Measurements from ENCODE around the gene AUTS2. TPM values are rescaled to one million over a fixed set of nuclear protein-coding genes. Genes with fewer than 3 reads are reported as not detected.

Gene AUTS2
- total and polyA plus RNA-seq, 9 of the 15 experiments (the other 6 are each of a cell fraction or from before 2014, with no cell fraction given), result 0.58 TPM; not detected in 8

- H3K9me3 ChIP-seq (replicated peaks; ENCODE audit: control insufficient read depth, insufficient read depth, low read depth, low read length), result no peaks in the 10 kb centered on the region
- no peak for TF ChIP-seq BMI1 (IDR thresholded peaks at IDR 0.05; ENCODE audit: low read length)
- no peak for TF ChIP-seq RBM17 (IDR thresholded peaks at IDR 0.05; ENCODE audit: borderline replicate concordance, low read depth, low read length)
- TF ChIP-seq, protein P1, sequence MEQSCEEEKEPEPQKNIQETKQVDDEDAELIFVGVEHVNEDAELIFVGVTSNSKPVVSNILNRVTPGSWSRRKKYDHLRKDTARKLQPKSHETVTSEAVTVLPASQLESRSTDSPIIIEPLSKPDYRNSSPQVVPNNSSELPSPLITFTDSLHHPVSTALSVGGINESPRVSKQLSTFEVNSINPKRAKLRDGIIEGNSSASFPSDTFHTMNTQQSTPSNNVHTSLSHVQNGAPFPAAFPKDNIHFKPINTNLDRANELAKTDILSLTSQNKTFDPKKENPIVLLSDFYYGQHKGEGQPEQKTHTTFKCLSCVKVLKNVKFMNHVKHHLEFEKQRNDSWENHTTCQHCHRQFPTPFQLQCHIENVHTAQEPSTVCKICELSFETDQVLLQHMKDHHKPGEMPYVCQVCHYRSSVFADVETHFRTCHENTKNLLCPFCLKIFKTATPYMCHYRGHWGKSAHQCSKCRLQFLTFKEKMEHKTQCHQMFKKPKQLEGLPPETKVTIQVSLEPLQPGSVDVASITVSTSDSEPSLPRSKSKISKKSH (CRISPR knock-in tag; IDR thresholded peaks at IDR 0.05), result no peak
- no peak for TF ChIP-seq POU5F1 (IDR thresholded peaks at IDR 0.05; ENCODE audit: borderline replicate concordance, low read depth, low read length, partially characterized antibody)
- TF ChIP-seq ILF3 (IDR thresholded peaks at IDR 0.05; ENCODE audit: borderline replicate concordance), result no peak
- no peak for TF ChIP-seq SRSF1 (IDR thresholded peaks at IDR 0.05; ENCODE audit: low read depth, low read length)
- no peak for TF ChIP-seq ZNF398 (CRISPR knock-in tag; IDR thresholded peaks at IDR 0.05)
- no peak for TF ChIP-seq SMARCE1 (IDR thresholded peaks at IDR 0.05)
- TF ChIP-seq ZSCAN29 (IDR thresholded peaks at IDR 0.05), result no peak
- no peak for TF ChIP-seq MAZ (CRISPR knock-in tag; conservative IDR thresholded peaks at IDR 0.05 in 1 of 2, IDR thresholded peaks at IDR 0.05 in 1 of 2)
- no peak for TF ChIP-seq PCBP1 (IDR thresholded peaks at IDR 0.05; ENCODE audit: low read depth, low read length, poor library complexity, severe bottlenecking)
- no peak for TF ChIP-seq DPF2 (IDR thresholded peaks at IDR 0.05)
- TF ChIP-seq CSDE1 (IDR thresholded peaks at IDR 0.05), result no peak
- no peak for DNase-seq (ENCODE audit: extremely low read depth in 1 of 4, low spot score in 3 of 4)
- intact Hi-C loops (cut with micrococcal nuclease), result no loop called here
- FAIRE-seq, result no peak
- CTCF ChIA-PET (ENCODE audit: low intra/inter-chr PET ratio), result no interaction called here
- no peak overlapping the region for H3K9ac ChIP-seq (ENCODE audit: insufficient read depth in 1 of 2, low read depth in 2 of 2, low read length in 2 of 2)
- H3K4me1 ChIP-seq (replicated peaks in 1 of 2; ENCODE audit: control insufficient read depth in 2 of 2, insufficient read depth in 2 of 2, low read length in 2 of 2), result no peaks in the 10 kb centered on the region
- H3K9me1 ChIP-seq (ENCODE audit: control insufficient read depth, insufficient read depth, low read length), result no peaks in the 10 kb centered on the region
- ATAC-seq, result no peak
- H3K36me3 ChIP-seq (ENCODE audit: control insufficient read depth, insufficient read depth, low read length), result no peaks in the 10 kb centered on the region
- no peak overlapping the region for H3K27ac ChIP-seq (ENCODE audit: extremely low read depth, low read depth, low read length)
- H3K4me3 ChIP-seq, result no peak overlapping the region
- POLR2A ChIA-PET, result interaction anchor here (0.7 kb wide), 1 partner anchor 967 kb away, joined by 3 read pairs; no protein-coding TSS in a partner anchor
- H3K27me3 ChIP-seq (ENCODE audit: control insufficient read depth in 2 of 2, insufficient read depth in 2 of 2, low read length in 2 of 2), result no peaks in the 10 kb centered on the region; a peak in 1 of 5 replicates
- H3K79me2 ChIP-seq (ENCODE audit: control insufficient read depth, insufficient read depth, low read length), result no peaks in the 10 kb centered on the region
- no peak overlapping the region for H2AFZ ChIP-seq (ENCODE audit: low read depth, low read length)
- in situ Hi-C loops (cut with MboI), result loop anchor here (25.0 kb wide), 1 partner anchor 1261 kb away; no protein-coding TSS in a partner anchor
- BruUV-seq (replicated peaks), result no TSS peak
- H3K4me2 ChIP-seq (ENCODE audit: insufficient read depth, low read length), result no peak overlapping the region
- H4K20me1 ChIP-seq (replicated peaks; ENCODE audit: control insufficient read depth, insufficient read depth, low read length), result no peaks in the 10 kb centered on the region
These were observed 78.0 kb downstream of the AUTS2 start for GRCh38 chr7:69676247-69676646.
